ENCODE data around the gene LMNA.

Gene LMNA

GRCh38 chr1:156146769-156147405 lies 32.4 kb downstream of the LMNA start:
- H3K9me3 Mint-ChIP-seq = no peaks in the 10 kb centered on the region
- H3K4me1 Mint-ChIP-seq (ENCODE audit: low read depth) = peaks cover 23% of the 10 kb centered on the region
- H3K27me3 Mint-ChIP-seq (ENCODE audit: low read depth) = no peaks in the 10 kb centered on the region
- peak overlapping the region; percentile 69 for H3K4me3 Mint-ChIP-seq
- H3K36me3 Mint-ChIP-seq (ENCODE audit: low read depth) = no peaks in the 10 kb centered on the region
- peak overlapping the region; percentile 33 for H3K27ac Mint-ChIP-seq

GRCh38 chr1:156148216-156148615 lies 33.7 kb downstream of the LMNA start:
- H3K9me3 Mint-ChIP-seq = no peaks in the 10 kb centered on the region
- H3K4me1 Mint-ChIP-seq (ENCODE audit: low read depth) = peaks cover 31% of the 10 kb centered on the region
- no peaks in the 10 kb centered on the region for H3K27me3 Mint-ChIP-seq (ENCODE audit: low read depth)
- no peaks in the 10 kb centered on the region for H3K36me3 Mint-ChIP-seq (ENCODE audit: low read depth)
- no peak overlapping the region for H3K4me3 Mint-ChIP-seq
- H3K27ac Mint-ChIP-seq = peak overlapping the region; percentile 56

GRCh38 chr1:156149374-156150332 lies 35.1 kb downstream of the LMNA start:
- Mint-ChIP-seq H3K4me1 (ENCODE audit: low read depth) (peaks cover 40% of the 10 kb centered on the region), H3K36me3 (ENCODE audit: low read depth) (no peaks in the 10 kb centered on the region), H3K27me3 (ENCODE audit: low read depth) (no peaks in the 10 kb centered on the region), H3K27ac (no peak overlapping the region), H3K4me3 (no peak overlapping the region), H3K9me3 (no peaks in the 10 kb centered on the region)

GRCh38 chr1:156150333-156151011 lies 36.0 kb downstream of the LMNA start:
- Mint-ChIP-seq H3K4me3 (no peak overlapping the region), H3K36me3 (ENCODE audit: low read depth) (no peaks in the 10 kb centered on the region), H3K27me3 (ENCODE audit: low read depth) (no peaks in the 10 kb centered on the region), H3K9me3 (no peaks in the 10 kb centered on the region), H3K27ac (no peak overlapping the region), H3K4me1 (ENCODE audit: low read depth) (peaks cover 43% of the 10 kb centered on the region)

- Mint-ChIP-seq H3K4me3 (no peak overlapping the region), H3K4me1 (ENCODE audit: low read depth) (peaks cover 43% of the 10 kb centered on the region), H3K27ac (no peak overlapping the region), H3K27me3 (ENCODE audit: low read depth) (no peaks in the 10 kb centered on the region), H3K9me3 (no peaks in the 10 kb centered on the region), H3K36me3 (ENCODE audit: low read depth) (no peaks in the 10 kb centered on the region)
Measured at GRCh38 chr1:156151093-156151688, 36.7 kb downstream of the LMNA start.

GRCh38 chr1:156152628-156153027 lies 38.1 kb downstream of the LMNA start:
- Mint-ChIP-seq H3K4me3 (no peak overlapping the region), H3K36me3 (ENCODE audit: low read depth) (no peaks in the 10 kb centered on the region), H3K4me1 (ENCODE audit: low read depth) (peaks cover 45% of the 10 kb centered on the region), H3K27ac (peak overlapping the region; percentile 26), H3K27me3 (ENCODE audit: low read depth) (no peaks in the 10 kb centered on the region), H3K9me3 (no peaks in the 10 kb centered on the region)

GRCh38 chr1:156153362-156153761 lies 38.9 kb downstream of the LMNA start, which contains the start of gene SEMA4A:
Gene SEMA4A (plus strand): TSS chr1:156153585. CDS start chr1:156154579, 994 bp downstream.
- Mint-ChIP-seq H3K4me3 (peak within 1 kb of the TSS; percentile 59), H3K9me3 (no peaks in the 10 kb centered on the region), H3K36me3 (ENCODE audit: low read depth) (no peaks in the 10 kb centered on the region), H3K27ac (peak within 1 kb of the TSS; percentile 79), H3K27me3 (ENCODE audit: low read depth) (no peaks in the 10 kb centered on the region), H3K4me1 (ENCODE audit: low read depth) (peaks cover 42% of the 10 kb centered on the region)

- Mint-ChIP-seq H3K36me3 (ENCODE audit: low read depth) (no peaks in the 10 kb centered on the region), H3K4me3 (peak overlapping the region; percentile 59), H3K4me1 (ENCODE audit: low read depth) (peaks cover 46% of the 10 kb centered on the region), H3K27ac (peak overlapping the region; percentile 79), H3K27me3 (ENCODE audit: low read depth) (no peaks in the 10 kb centered on the region), H3K9me3 (no peaks in the 10 kb centered on the region)
Measured at GRCh38 chr1:156154317-156154749, 39.8 kb downstream of the LMNA start.

- H3K27me3 Mint-ChIP-seq (ENCODE audit: low read depth) = no peaks in the 10 kb centered on the region
- peaks cover 56% of the 10 kb centered on the region for H3K4me1 Mint-ChIP-seq (ENCODE audit: low read depth)
- H3K27ac Mint-ChIP-seq = peak overlapping the region; percentile 62
- H3K36me3 Mint-ChIP-seq (ENCODE audit: low read depth) = no peaks in the 10 kb centered on the region
- H3K9me3 Mint-ChIP-seq = no peaks in the 10 kb centered on the region
- no peak overlapping the region for H3K4me3 Mint-ChIP-seq
Measured at GRCh38 chr1:156155756-156156510, 41.4 kb downstream of the LMNA start.

GRCh38 chr1:156157506-156157905 lies 43.0 kb downstream of the LMNA start:
- Mint-ChIP-seq H3K4me1 (ENCODE audit: low read depth) (peaks cover 58% of the 10 kb centered on the region), H3K27ac (peak overlapping the region; percentile 51), H3K4me3 (no peak overlapping the region), H3K27me3 (ENCODE audit: low read depth) (no peaks in the 10 kb centered on the region), H3K36me3 (ENCODE audit: low read depth) (no peaks in the 10 kb centered on the region), H3K9me3 (no peaks in the 10 kb centered on the region)

GRCh38 chr1:156157966-156158365 lies 43.5 kb downstream of the LMNA start:
- Mint-ChIP-seq H3K27ac (no peak overlapping the region), H3K4me3 (no peak overlapping the region), H3K27me3 (ENCODE audit: low read depth) (no peaks in the 10 kb centered on the region), H3K9me3 (no peaks in the 10 kb centered on the region), H3K4me1 (ENCODE audit: low read depth) (peaks cover 53% of the 10 kb centered on the region), H3K36me3 (ENCODE audit: low read depth) (no peaks in the 10 kb centered on the region)

- Mint-ChIP-seq H3K27ac (peak overlapping the region; percentile 46), H3K4me3 (peak overlapping the region; percentile 60), H3K27me3 (ENCODE audit: low read depth) (no peaks in the 10 kb centered on the region), H3K9me3 (peaks cover 3% of the 10 kb centered on the region), H3K36me3 (ENCODE audit: low read depth) (peaks cover 3% of the 10 kb centered on the region), H3K4me1 (ENCODE audit: low read depth) (peaks cover 45% of the 10 kb centered on the region)
Measured at GRCh38 chr1:156160000-156160742, 45.7 kb downstream of the LMNA start.

- Mint-ChIP-seq H3K27me3 (ENCODE audit: low read depth) (no peaks in the 10 kb centered on the region), H3K27ac (peak overlapping the region; percentile 22), H3K4me1 (ENCODE audit: low read depth) (peaks cover 46% of the 10 kb centered on the region), H3K9me3 (peaks cover 8% of the 10 kb centered on the region), H3K36me3 (ENCODE audit: low read depth) (peaks cover 4% of the 10 kb centered on the region), H3K4me3 (peak overlapping the region; percentile 60)
Measured at GRCh38 chr1:156160743-156161171, 46.2 kb downstream of the LMNA start.
